H9 (cell line): ENCODE measurements around the gene SRGAP1. TPM values are rescaled to one million over a fixed set of nuclear protein-coding genes. Genes with fewer than 3 reads are reported as not detected.

Experiments used
- DNase-seq: peaks from one replicate; pipeline ENCODE4 v3.0.0-alpha.2; 2017
- H2AFZ ChIP-seq: one replicate; pipeline ENCODE4 v1.6.1; 2013; ENCODE audit warnings: mild to moderate bottlenecking, low read length, control low read depth, moderate library complexity
- H2AK5ac ChIP-seq: 2 replicates; pipeline ENCODE4 v1.6.1; 2013; ENCODE audit warnings: low read length, control low read depth, mixed read lengths; ENCODE audit not compliant: insufficient read length
- H2BK120ac ChIP-seq: one replicate; pipeline ENCODE4 v1.6.1; 2013; ENCODE audit warnings: low read depth, mild to moderate bottlenecking, low read length, control low read depth, inconsistent platforms; ENCODE audit not compliant: poor library complexity, severe bottlenecking
- H2BK12ac ChIP-seq: 2 replicates; pipeline ENCODE4 v1.6.1; 2013; ENCODE audit warnings: low read length, control low read depth, mixed read lengths, low read depth; ENCODE audit not compliant: insufficient read length
- H2BK15ac ChIP-seq: 2 replicates; pipeline ENCODE4 v1.6.1; 2013; ENCODE audit warnings: low read depth, low read length, control low read depth
- H2BK20ac ChIP-seq: one replicate; pipeline ENCODE4 v1.6.1; 2013; ENCODE audit warnings: low read depth, mild to moderate bottlenecking, low read length, control low read depth, inconsistent platforms; ENCODE audit not compliant: poor library complexity, severe bottlenecking
- H2BK5ac ChIP-seq: 2 replicates; pipeline ENCODE4 v1.6.1; 2013; ENCODE audit warnings: low read length, control low read depth, mixed read lengths; ENCODE audit not compliant: insufficient read length
- H3K14ac ChIP-seq: 2 replicates; pipeline ENCODE4 v1.6.1; 2013; ENCODE audit warnings: low read length, control low read depth; ENCODE audit not compliant: insufficient read depth
- H3K18ac ChIP-seq: 2 replicates; pipeline ENCODE4 v1.6.1; 2013; ENCODE audit warnings: low read depth, mild to moderate bottlenecking, mixed read lengths, low read length, control low read depth; ENCODE audit not compliant: insufficient read length
- H3K23ac ChIP-seq: 2 replicates; pipeline ENCODE4 v1.6.1; 2013; ENCODE audit warnings: low read length, control low read depth, mixed read lengths, low read depth; ENCODE audit not compliant: insufficient read length
- H3K23me2 ChIP-seq: 2 replicates; pipeline ENCODE4 v1.6.1; 2013; ENCODE audit warnings: low read depth, mild to moderate bottlenecking, mixed read lengths, low read length, control low read depth; ENCODE audit not compliant: insufficient read length, poor library complexity, severe bottlenecking
- H3K27ac ChIP-seq: 2 replicates; pipeline ENCODE4 v1.5.1; 2013; ENCODE audit warnings: low read length, control low read depth, mixed read lengths, low read depth; ENCODE audit not compliant: insufficient read length
- H3K27me3 ChIP-seq: 2 replicates; pipeline ENCODE4 v1.6.1; 2013; ENCODE audit warnings: low read length, control low read depth, inconsistent platforms; ENCODE audit not compliant: insufficient read depth
- H3K4ac ChIP-seq: 2 replicates; pipeline ENCODE4 v1.6.1; 2013; ENCODE audit warnings: low read depth, mild to moderate bottlenecking, control low read depth, inconsistent platforms, low read length, moderate library complexity
- H3K4me1 ChIP-seq: 2 replicates; pipeline ENCODE4 v1.6.1; 2013; ENCODE audit warnings: low read length, control low read depth, inconsistent platforms; ENCODE audit not compliant: insufficient read depth
- H3K4me2 ChIP-seq: 2 replicates; pipeline ENCODE4 v1.6.1; 2013; ENCODE audit warnings: low read length, control low read depth, mixed read lengths; ENCODE audit not compliant: insufficient read length, insufficient read depth
- H3K56ac ChIP-seq: 2 replicates; pipeline ENCODE4 v1.6.1; 2013; ENCODE audit warnings: low read depth, mild to moderate bottlenecking, mixed read lengths, low read length, control low read depth; ENCODE audit not compliant: insufficient read length
- H3K79me1 ChIP-seq: 2 replicates; pipeline ENCODE4 v1.6.1; 2013; ENCODE audit warnings: low read depth, mild to moderate bottlenecking, moderate library complexity, low read length, control low read depth, inconsistent platforms; ENCODE audit not compliant: insufficient read depth, poor library complexity, severe bottlenecking
- H3K79me2 ChIP-seq: 2 replicates; pipeline ENCODE4 v1.6.1; 2013; ENCODE audit warnings: low read length, control low read depth, inconsistent platforms; ENCODE audit not compliant: insufficient read depth
- H3K9ac ChIP-seq: 2 replicates; pipeline ENCODE4 v1.6.1; 2013; ENCODE audit warnings: low read length, control low read depth, mixed read lengths; ENCODE audit not compliant: insufficient read length; ENCODE audit errors: extremely low read depth
- H3K9me3 ChIP-seq: one replicate; pipeline ENCODE4 v1.6.1; 2013; ENCODE audit warnings: low read depth, low read length, inconsistent platforms; ENCODE audit not compliant: control insufficient read depth
- H3T11ph ChIP-seq: one replicate; pipeline ENCODE4 v1.6.1; 2013; ENCODE audit warnings: mild to moderate bottlenecking, low read length, control low read depth, inconsistent platforms
- H4K20me1 ChIP-seq: one replicate; pipeline ENCODE4 v1.6.1; 2013; ENCODE audit not compliant: control insufficient read depth, insufficient read length, insufficient read depth
- H4K5ac ChIP-seq: 2 replicates; pipeline ENCODE4 v1.6.1; 2013; ENCODE audit warnings: low read depth, mild to moderate bottlenecking, mixed read lengths, low read length, control low read depth; ENCODE audit not compliant: insufficient read length
- H4K8ac ChIP-seq: replicated peaks from 2 replicates; pipeline ENCODE4 v1.6.1; 2013; ENCODE audit warnings: low read length, control low read depth, mixed read lengths, low read depth; ENCODE audit not compliant: insufficient read length
- H4K91ac ChIP-seq: 2 replicates; pipeline ENCODE4 v1.6.1; 2013; ENCODE audit warnings: low read depth, mild to moderate bottlenecking, moderate library complexity, mixed read lengths, low read length, control low read depth; ENCODE audit not compliant: insufficient read length
- H3K27ac Mint-ChIP-seq, 3 experiments: 2 replicates in 2 of 3; 3 replicates in 1 of 3; pipeline ENCODE4 v1.8.0; 2020 to 2021; ENCODE audit warnings: mixed read lengths in 3 of 3, mild to moderate bottlenecking in 1 of 3, moderate library complexity in 1 of 3
- H3K27me3 Mint-ChIP-seq: 2 replicates; pipeline ENCODE4 v1.8.0; 2021; ENCODE audit warnings: low read depth, mild to moderate bottlenecking, moderate library complexity, mixed read lengths
- H3K36me3 Mint-ChIP-seq, 3 experiments: 2 replicates in 2 of 3; 3 replicates in 1 of 3; pipeline ENCODE4 v1.8.0; 2020 to 2021; ENCODE audit warnings: low read depth in 3 of 3, mixed read lengths in 3 of 3; ENCODE audit not compliant: insufficient read depth in 1 of 3
- H3K4me1 Mint-ChIP-seq, 2 experiments: 2 replicates each; pipeline ENCODE4 v1.8.0; 2020; ENCODE audit warnings: mixed read lengths in 2 of 2
- H3K4me3 Mint-ChIP-seq, 2 experiments: 2 replicates in 1 of 2; 3 replicates in 1 of 2; pipeline ENCODE4 v1.8.0; 2020 to 2021; ENCODE audit warnings: mild to moderate bottlenecking in 2 of 2, mixed read lengths in 2 of 2, moderate library complexity in 1 of 2
- H3K9me3 Mint-ChIP-seq, 2 experiments: 2 replicates in 1 of 2; 3 replicates in 1 of 2; pipeline ENCODE4 v1.8.0; 2020; ENCODE audit warnings: mild to moderate bottlenecking in 2 of 2, mixed read lengths in 2 of 2, moderate library complexity in 1 of 2
- WGBS: extraction: QIAGEN DNeasy Blood & Tissue Kit; methylation state at CpG from one replicate; pipeline ENCODE4 v1.1.7; 2013; ENCODE audit warnings: missing lambda C conversion rate, low lambda C conversion rate, mixed read lengths; ENCODE audit not compliant: insufficient read length; ENCODE audit errors: extremely low coverage; 5-methylcytosine and 5-hydroxymethylcytosine counted together
- total RNA-seq: library from RNA; stranded (reverse); gene quantifications from 2 replicates; pipeline ENCODE4 v1.2.1, GENCODE V29; 2021
- TF ChIP-seq, protein P1 (sequence below): fragments of 200-600 bp; sonication (generic); conservative IDR thresholded peaks from 3 replicates; pipeline ENCODE4 v1.8.0; 2021; ENCODE audit warnings: antibody characterized with exemption, mild to moderate bottlenecking

SRGAP1 gene
- total RNA-seq, 1 experiment from 2014 or later: 4.8 TPM

DNA sequence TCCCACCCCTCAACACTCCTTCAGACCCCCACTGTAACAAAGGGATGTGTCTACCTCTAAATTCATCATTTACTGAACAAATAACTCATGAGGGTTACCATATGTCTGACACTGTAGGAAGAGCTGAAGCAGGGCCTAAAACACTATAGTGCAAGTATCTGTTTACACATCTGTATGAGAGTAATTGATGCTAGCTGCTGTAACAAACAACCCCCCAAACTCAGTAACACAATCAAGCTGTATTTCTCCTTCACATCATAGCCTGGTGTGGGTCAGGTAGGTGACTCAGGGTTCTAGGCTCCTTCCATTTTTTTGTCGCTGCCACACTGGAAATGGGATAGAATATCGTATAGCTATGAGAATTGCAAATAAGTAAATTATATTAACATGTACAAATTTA, 312.6 kb downstream of the SRGAP1 start:
- Histone ChIP-seq H4K91ac (no peak overlapping the region), H4K20me1 (no peaks in the 10 kb centered on the region), H3K14ac (no peak overlapping the region), H3K9ac (no peak overlapping the region), H2BK5ac (no peak overlapping the region), H3K23me2 (no peaks in the 10 kb centered on the region), H2BK20ac (no peak overlapping the region), H3K4me1 (no peaks in the 10 kb centered on the region), H2BK12ac (no peak overlapping the region), H4K8ac (no peak overlapping the region), H3K23ac (no peak overlapping the region), H2BK15ac (no peak overlapping the region), H3K56ac (no peak overlapping the region), H2BK120ac (no peak overlapping the region), H3K4me2 (no peak overlapping the region), H3K79me2 (no peaks in the 10 kb centered on the region), H2AK5ac (no peak overlapping the region), H3K4ac (no peak overlapping the region), H3K27ac (no peak overlapping the region), H3K79me1 (no peaks in the 10 kb centered on the region), H3K18ac (no peak overlapping the region), H4K5ac (no peak overlapping the region), H3K9me3 (no peaks in the 10 kb centered on the region), H3K27me3 (no peaks in the 10 kb centered on the region), H2AFZ (no peak overlapping the region), H3T11ph (no peak overlapping the region)
- no peak for DNase-seq
- Mint-ChIP-seq H3K4me3 (no peak overlapping the region), H3K4me1 (no peaks in the 10 kb centered on the region), H3K36me3 (no peaks in the 10 kb centered on the region), H3K27me3 (no peaks in the 10 kb centered on the region), H3K9me3 (no peaks in the 10 kb centered on the region), H3K27ac (no peak overlapping the region)
- TF ChIP-seq, protein P1, sequence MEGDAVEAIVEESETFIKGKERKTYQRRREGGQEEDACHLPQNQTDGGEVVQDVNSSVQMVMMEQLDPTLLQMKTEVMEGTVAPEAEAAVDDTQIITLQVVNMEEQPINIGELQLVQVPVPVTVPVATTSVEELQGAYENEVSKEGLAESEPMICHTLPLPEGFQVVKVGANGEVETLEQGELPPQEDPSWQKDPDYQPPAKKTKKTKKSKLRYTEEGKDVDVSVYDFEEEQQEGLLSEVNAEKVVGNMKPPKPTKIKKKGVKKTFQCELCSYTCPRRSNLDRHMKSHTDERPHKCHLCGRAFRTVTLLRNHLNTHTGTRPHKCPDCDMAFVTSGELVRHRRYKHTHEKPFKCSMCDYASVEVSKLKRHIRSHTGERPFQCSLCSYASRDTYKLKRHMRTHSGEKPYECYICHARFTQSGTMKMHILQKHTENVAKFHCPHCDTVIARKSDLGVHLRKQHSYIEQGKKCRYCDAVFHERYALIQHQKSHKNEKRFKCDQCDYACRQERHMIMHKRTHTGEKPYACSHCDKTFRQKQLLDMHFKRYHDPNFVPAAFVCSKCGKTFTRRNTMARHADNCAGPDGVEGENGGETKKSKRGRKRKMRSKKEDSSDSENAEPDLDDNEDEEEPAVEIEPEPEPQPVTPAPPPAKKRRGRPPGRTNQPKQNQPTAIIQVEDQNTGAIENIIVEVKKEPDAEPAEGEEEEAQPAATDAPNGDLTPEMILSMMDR: no peak
- WGBS: no CpG with 5 or more reads among the region's 2 CpGs
